ENCODE measurements around the gene PRMT7. TPM values are rescaled to one million over a fixed set of nuclear protein-coding genes. Genes with fewer than 3 reads are reported as not detected.
A peak's percentile ranks its signal among the peaks of the same experiment; 100 is the strongest.

PRMT7 gene, protein sequence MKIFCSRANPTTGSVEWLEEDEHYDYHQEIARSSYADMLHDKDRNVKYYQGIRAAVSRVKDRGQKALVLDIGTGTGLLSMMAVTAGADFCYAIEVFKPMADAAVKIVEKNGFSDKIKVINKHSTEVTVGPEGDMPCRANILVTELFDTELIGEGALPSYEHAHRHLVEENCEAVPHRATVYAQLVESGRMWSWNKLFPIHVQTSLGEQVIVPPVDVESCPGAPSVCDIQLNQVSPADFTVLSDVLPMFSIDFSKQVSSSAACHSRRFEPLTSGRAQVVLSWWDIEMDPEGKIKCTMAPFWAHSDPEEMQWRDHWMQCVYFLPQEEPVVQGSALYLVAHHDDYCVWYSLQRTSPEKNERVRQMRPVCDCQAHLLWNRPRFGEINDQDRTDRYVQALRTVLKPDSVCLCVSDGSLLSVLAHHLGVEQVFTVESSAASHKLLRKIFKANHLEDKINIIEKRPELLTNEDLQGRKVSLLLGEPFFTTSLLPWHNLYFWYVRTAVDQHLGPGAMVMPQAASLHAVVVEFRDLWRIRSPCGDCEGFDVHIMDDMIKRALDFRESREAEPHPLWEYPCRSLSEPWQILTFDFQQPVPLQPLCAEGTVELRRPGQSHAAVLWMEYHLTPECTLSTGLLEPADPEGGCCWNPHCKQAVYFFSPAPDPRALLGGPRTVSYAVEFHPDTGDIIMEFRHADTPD
- 64.7 TPM for total RNA-seq

DNA sequence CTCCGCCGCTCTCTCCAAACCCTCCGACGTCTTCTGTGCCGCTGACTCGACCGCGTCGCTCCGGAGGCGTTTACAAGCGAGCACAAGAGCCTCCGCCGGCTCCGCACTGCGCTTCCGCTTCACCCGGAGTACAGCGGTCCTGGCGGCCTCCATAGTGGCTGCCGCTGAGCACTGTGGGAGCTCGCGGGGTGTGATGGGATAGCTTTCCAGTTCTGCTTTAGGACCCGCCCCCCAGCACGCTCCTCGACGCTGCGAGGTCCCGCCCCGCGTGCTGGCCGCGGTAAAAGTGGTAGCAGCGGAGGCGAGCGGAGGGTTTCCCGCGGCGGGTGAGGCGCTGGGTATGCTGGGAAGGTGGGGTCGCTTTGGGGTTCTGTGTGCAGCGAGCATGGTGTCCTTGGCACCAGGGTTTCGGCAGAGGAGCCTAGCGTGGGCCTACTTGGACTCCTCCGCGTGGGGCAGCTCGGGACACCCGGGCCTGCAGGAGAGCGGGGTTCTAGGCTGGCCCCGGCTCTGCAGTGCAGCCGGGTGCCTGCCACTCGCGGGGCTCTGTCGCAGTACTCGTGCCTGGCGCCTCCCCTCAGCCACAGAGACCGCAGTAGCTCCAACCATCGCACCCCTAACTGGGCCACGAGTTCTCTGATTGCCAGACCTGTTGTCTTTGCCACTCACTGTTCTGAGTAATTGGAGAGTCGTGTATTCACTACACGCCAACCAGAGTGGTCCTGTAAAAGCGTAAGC lies at the start of gene PRMT7, which contains the start of gene SLC7A6OS:
PRMT7 (plus strand) TSS at position 246 of the 738 bp plus-strand sequence. CDS start 4,961 bp downstream, outside the sequence.
SLC7A6OS (minus strand) TSS at position 173 of the 738 bp plus-strand sequence; CDS start at position 153, 20 bp downstream.
- DNase-seq (ENCODE audit: low spot score): peak; percentile 86

- DNase-seq (ENCODE audit: low spot score): no peak
Measured at GRCh38 chr16:68263559-68264127, 47.2 kb upstream of the PRMT7 start.

GRCh38 chr16:68264128-68265077 lies 46.4 kb upstream of the PRMT7 start, which contains the start of gene SLC7A6:
TSS of gene SLC7A6 (plus strand) at chr16:68264526. CDS start at chr16:68274727, 10,201 bp downstream.
- DNase-seq (ENCODE audit: low spot score): peak; percentile 77

DNA sequence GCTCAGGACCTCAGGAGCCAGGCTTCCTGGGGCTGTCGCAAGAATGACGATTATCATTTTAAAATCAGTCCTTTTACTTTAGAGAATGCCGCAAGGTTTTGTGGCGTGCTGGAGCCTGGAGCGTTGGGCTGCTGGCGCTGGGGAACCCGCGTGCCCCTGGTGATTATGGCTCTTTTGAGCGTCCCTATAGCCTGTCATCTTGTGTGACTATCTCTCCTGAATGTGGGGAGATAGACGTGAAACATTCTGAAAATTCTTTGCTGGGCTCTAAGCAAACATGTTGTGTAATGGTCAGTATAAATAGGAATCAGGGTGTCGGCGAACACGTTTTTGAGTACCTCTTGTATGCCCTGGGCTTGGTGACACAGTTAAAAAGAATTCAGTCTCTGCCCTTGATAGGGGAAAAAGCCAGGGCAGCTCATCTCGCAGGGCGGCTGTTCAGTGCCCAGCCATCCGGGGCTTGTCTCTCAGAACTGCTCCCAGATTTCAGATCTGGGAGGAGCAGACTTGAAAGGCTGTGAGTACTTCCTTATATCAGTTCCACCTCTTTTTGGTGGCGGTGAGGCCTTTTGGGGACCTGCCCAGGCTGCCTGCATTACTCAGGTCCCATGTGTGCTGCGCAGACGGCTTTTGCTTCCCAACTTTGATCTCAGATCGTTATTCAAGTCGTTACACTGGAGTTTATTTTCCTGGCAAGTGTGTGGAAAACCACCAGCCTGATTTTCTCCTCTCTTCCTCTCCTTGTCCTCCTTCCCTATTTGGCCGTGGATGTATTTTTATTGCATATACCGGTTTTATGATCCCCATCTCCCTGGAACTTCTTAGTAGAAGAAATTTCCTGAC lies 45.5 kb upstream of the PRMT7 start:
- peak; percentile 72 for DNase-seq (ENCODE audit: low spot score)

- no peak for DNase-seq (ENCODE audit: low spot score)
Measured at GRCh38 chr16:68267612-68268405, 43.0 kb upstream of the PRMT7 start.

DNA sequence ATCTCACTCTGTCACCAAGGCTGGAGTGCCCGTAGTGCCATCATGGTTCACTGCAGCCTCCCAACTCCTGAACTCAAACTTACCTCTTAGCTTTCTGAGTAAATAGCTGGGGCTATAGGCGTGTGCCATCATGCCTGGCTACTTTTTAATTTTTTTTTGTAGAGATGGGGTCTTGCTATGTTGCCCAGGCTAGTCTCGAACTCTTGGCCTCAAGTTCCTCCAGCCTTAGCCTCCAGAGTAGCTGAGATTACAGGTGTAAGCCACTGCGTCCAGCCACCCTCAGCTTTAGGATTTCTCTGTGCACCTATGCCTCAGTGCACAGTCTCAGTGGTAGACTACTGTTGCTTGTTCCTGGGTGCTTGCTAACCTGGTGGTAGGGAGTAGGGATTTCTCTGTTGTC lies 41.0 kb upstream of the PRMT7 start:
- DNase-seq (ENCODE audit: low spot score): no peak

DNA sequence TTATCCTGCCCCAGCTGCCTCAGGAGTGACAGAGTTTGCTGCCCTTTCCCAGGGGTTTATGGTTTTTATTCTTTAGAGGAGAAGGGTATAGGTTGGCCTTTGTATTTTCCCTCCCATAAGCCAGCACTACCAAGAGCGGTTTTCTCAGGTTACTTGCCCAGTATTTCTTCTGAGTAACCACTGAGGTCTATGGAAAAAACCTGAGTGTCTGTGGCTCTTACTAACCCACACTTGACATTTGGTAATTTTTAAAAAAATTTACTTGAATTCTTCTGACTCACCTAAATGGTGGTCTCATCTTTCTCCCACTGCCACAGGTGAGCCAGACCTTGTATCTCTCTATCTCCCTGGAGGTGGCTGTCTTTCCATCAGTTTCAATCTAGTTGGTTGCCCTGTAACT lies 40.5 kb upstream of the PRMT7 start:
- no peak for DNase-seq (ENCODE audit: low spot score)

DNA sequence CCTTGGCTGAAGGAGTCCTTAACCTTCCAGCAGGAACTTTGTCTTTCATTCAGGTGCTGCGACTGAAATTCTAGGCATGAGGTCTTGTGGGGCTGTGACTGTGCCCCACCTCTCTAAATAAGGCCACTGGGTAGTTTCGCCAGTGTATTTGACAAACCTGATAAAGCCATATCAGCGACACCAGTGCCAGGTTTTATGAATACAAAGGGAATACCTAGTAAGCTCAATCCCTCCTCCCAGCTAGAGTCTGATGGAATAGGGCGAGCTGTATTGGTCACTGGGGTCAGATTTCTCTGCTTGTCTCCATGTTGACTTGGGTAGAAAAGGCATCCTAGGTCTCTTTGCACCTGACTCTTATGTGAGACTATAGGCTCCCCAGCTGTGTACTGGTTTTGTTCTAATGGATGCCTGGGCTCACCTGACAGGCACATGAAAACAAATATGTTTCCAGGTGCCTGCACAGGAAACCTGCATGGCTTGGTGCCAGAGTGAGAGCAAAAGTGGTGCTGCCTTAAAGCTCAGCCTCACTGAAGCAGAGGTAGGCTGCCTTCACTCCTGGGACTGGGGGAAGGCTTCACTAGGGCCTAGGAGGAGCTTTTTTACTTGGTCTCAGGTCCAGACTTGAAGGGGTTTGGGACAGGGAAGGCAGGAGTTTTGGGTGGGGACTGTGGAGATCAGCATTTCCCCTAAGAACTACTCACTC lies 38.2 kb upstream of the PRMT7 start:
- no peak for DNase-seq (ENCODE audit: low spot score)

DNA sequence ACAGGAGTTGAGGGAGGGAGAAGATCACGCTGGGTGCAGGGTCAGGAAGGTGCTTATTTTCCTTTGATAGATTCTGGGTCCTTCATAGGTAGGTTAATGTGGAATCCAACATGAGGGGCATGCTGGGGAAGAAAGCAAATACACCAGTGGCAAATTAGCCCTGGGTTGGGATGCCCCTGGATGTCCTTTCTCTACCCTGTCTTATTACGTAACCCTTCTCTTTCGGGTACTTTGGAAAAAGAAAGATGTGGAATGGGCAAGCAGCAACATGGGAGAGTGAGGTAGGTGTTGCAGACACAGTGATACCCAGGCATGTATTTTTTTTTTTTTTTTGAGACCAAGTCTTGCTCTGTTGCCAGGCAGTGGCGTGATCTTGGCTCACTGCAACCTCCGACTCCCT lies 37.4 kb upstream of the PRMT7 start:
- no peak for DNase-seq (ENCODE audit: low spot score)

- DNase-seq (ENCODE audit: low spot score): no peak
Measured at GRCh38 chr16:68273896-68274295, 36.9 kb upstream of the PRMT7 start.

DNA sequence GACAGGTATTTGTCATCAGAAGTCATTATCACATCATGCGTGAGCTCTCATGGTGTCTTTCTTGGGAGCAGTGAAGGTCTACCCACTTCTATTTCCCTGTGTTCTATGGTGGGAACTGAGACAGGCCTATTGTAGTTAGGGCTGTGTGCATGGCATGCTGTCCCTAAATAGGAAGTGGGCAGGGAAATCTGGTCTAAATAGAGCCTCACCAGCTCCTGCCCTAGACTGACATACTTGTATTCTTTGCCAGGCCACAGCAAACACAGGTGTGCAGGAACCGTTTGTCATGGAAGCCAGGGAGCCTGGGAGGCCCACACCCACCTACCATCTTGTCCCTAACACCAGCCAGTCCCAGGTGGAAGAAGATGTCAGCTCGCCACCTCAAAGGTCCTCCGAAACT lies 36.4 kb upstream of the PRMT7 start:
- DNase-seq (ENCODE audit: low spot score): no peak

GRCh38 chr16:68275611-68276191 lies 35.1 kb upstream of the PRMT7 start:
- DNase-seq (ENCODE audit: low spot score): no peak

- no peak for DNase-seq (ENCODE audit: low spot score)
Measured at GRCh38 chr16:68276223-68276622, 34.6 kb upstream of the PRMT7 start.

- no peak for DNase-seq (ENCODE audit: low spot score)
Measured at GRCh38 chr16:68279726-68280558, 30.9 kb upstream of the PRMT7 start.

GRCh38 chr16:68281368-68282063 lies 29.3 kb upstream of the PRMT7 start:
- DNase-seq (ENCODE audit: low spot score): no peak

DNA sequence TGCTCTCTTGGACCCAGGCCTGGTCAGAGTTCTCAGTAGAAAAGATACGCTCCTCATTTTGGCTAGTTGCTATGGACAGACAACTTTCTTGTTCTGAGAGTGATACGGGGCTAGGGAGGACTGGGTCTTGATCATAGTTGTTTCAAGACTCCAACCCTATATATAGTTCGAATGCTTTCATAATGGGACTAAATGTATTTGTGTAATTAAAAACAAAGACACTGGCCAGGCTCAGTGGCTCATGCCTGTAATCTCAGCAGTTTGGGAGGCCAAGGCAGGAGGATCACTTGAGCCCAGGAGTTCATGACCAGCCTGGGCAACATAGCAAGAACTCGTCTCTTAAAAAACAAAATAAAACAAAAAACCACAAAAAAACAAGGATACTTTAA lies 28.8 kb upstream of the PRMT7 start:
- no peak for DNase-seq (ENCODE audit: low spot score)
